ENCODE results near the gene ALK.

- TF ChIP-seq EZH2 (IDR thresholded peaks at IDR 0.05), result no peak
- TF ChIP-seq FOXP2 (optimal IDR thresholded peaks at IDR 0.05; ENCODE audit: control extremely low read depth, extremely low read length, insufficient read depth), result no peak
- TF ChIP-seq POLR2AphosphoS5 (IDR thresholded peaks at IDR 0.05; ENCODE audit: borderline replicate concordance, low read depth, low read length), result no peak
These were observed 713.8 kb downstream of the ALK start for GRCh38 chr2:29207352-29208148.
